ENCODE data around the gene NDUFA8. TPM values are rescaled to one million over a fixed set of nuclear protein-coding genes. Genes with fewer than 3 reads are reported as not detected.

The NDUFA8 gene
- total RNA-seq, 4 donors from 2014 or later, result 55.7 to 83.3 (median 76.1) TPM

DNA sequence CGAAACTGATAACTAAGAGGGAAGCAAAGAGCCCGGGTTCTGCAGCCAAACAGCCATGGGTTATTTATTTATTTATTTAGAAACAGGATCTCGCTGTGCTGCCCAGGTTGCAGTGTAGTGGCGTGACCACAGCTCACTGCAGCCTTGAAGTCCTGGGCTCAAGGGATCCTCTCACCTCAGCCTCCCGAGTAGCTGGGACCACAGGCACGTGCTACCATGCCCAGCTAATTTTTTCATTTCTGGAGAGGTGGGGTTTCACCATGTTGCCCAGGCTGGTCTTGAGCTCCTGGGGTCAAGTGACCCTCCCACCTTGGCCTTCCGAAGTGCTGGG is 24.1 kb downstream of the NDUFA8 start:
- Histone ChIP-seq H3K4me1 (peaks cover 16 to 31% (median 24%) of the 10 kb centered on the region in 4 donors), H3K9me3 (no peaks in the 10 kb centered on the region), H3K27me3 (no peaks in the 10 kb centered on the region), H3K36me3 (no peaks in the 10 kb centered on the region), H3K4me3 (no peak overlapping the region), H3K27ac (replicated peaks in 1 of 4) (no peak overlapping the region)
- 92% methylated on average over 7 of the region's 7 CpGs for WGBS
- DNase-seq (ENCODE audit: extremely low spot score), result no peak
- TF ChIP-seq POLR2A (IDR thresholded peaks at IDR 0.05; ENCODE audit: low read depth), result no peak
- TF ChIP-seq EP300 (IDR thresholded peaks at IDR 0.05), result no peak
- no peak for TF ChIP-seq POLR2AphosphoS5 (IDR thresholded peaks at IDR 0.05)
- no peak for TF ChIP-seq CTCF (IDR thresholded peaks at IDR 0.05)
- intact Hi-C loops (cut with DNase I), result no loop called here

GRCh38 chr9:122134822-122135528 is 24.6 kb downstream of the NDUFA8 start:
- H3K9me3 ChIP-seq, result no peaks in the 10 kb centered on the region
- intact Hi-C loops (cut with DNase I), result no loop called here
- no peaks in the 10 kb centered on the region for H3K27me3 ChIP-seq
- TF ChIP-seq CTCF (IDR thresholded peaks at IDR 0.05), result no peak
- TF ChIP-seq POLR2AphosphoS5 (IDR thresholded peaks at IDR 0.05), result no peak
- TF ChIP-seq EP300 (IDR thresholded peaks at IDR 0.05), result no peak
- TF ChIP-seq POLR2A (IDR thresholded peaks at IDR 0.05; ENCODE audit: low read depth), result no peak
- no peaks in the 10 kb centered on the region for H3K36me3 ChIP-seq
- 63% methylated on average over 3 of the region's 12 CpGs for WGBS
- no peak overlapping the region for H3K27ac ChIP-seq (replicated peaks in 1 of 4)
- no peak for DNase-seq (ENCODE audit: extremely low spot score)
- peaks cover 17 to 31% (median 23%) of the 10 kb centered on the region in 4 donors for H3K4me1 ChIP-seq
- H3K4me3 ChIP-seq, result no peak overlapping the region

GRCh38 chr9:122133984-122134535 is 25.5 kb downstream of the NDUFA8 start:
- Histone ChIP-seq H3K36me3 (no peaks in the 10 kb centered on the region), H3K27ac (replicated peaks in 1 of 4) (peak overlapping the region in 1 of 4 donors; percentile 22)
- 88% methylated on average over 17 of the region's 17 CpGs for WGBS

DNA sequence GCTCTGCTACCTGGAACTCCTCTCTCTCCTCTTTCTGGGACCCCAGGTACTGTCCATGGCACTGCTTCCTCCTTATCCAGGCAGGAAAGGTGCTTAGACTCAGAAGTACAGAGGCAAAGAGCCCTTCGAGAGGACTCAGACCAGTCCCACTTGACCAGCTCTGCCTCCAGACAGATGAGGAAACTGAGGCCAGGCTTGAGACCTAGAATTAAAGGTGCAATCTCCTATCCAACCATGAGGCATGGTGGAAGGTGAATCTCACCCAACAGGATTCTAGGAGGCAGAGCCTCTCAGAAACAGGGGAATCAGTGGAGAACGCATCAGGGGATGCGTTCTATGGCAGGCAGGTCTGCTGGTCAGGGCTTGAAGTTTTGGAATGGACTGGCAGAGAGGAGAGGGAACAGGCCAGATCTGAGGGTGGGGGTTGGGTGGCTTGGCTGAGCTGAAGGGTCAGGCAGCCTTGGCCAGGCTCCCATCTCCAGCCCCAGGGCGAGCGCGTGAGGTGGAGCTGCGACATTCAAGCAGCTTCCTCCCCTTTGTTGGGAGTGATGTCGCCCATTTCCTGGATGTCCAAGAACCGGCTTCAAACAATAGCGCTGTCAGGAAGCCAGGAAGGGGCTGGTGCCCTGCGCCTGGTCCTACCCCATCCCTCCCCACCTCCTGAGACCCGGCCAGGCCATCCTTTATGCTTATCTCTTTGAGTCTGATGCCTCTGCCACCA is 26.2 kb downstream of the NDUFA8 start:
- intact Hi-C loops (cut with DNase I), result no loop called here
- H3K9me3 ChIP-seq, result no peaks in the 10 kb centered on the region
- 81% methylated on average over 12 of the region's 12 CpGs for WGBS
- no peak for DNase-seq (ENCODE audit: extremely low spot score)
- TF ChIP-seq CTCF (IDR thresholded peaks at IDR 0.05) (no peak), POLR2AphosphoS5 (IDR thresholded peaks at IDR 0.05) (no peak), POLR2A (IDR thresholded peaks at IDR 0.05; ENCODE audit: low read depth) (no peak), EP300 (IDR thresholded peaks at IDR 0.05) (no peak)
- peak overlapping the region in 1 of 4 donors; percentile 22 for H3K27ac ChIP-seq (replicated peaks in 1 of 4)
- peaks cover 17 to 39% (median 25%) of the 10 kb centered on the region in 4 donors for H3K4me1 ChIP-seq
- H3K27me3 ChIP-seq, result no peaks in the 10 kb centered on the region
- no peak overlapping the region for H3K4me3 ChIP-seq
- H3K36me3 ChIP-seq, result no peaks in the 10 kb centered on the region

More at GRCh38 chr9:122133984-122134535, 25.5 kb downstream of the NDUFA8 start:
- Histone ChIP-seq H3K4me1 (peaks cover 17 to 34% (median 23%) of the 10 kb centered on the region in 4 donors), H3K4me3 (no peak overlapping the region), H3K9me3 (no peaks in the 10 kb centered on the region), H3K27me3 (no peaks in the 10 kb centered on the region)
- TF ChIP-seq POLR2A (IDR thresholded peaks at IDR 0.05; ENCODE audit: low read depth) (no peak), CTCF (IDR thresholded peaks at IDR 0.05) (no peak), EP300 (IDR thresholded peaks at IDR 0.05) (no peak), POLR2AphosphoS5 (IDR thresholded peaks at IDR 0.05) (no peak)
- intact Hi-C loops (cut with DNase I), result no loop called here
- DNase-seq (ENCODE audit: extremely low spot score), result no peak

All from esophagus muscularis mucosa (tissue), 4 donors.